HCT116 (cell line): ENCODE results near the gene ZNF577. TPM values are rescaled to one million over a fixed set of nuclear protein-coding genes. Genes with fewer than 3 reads are reported as not detected.

Experiments used
- EGR1 ChIP-seq: IDR thresholded peaks from 2 replicates; pipeline ENCODE4 v1.6.1; 2012; ENCODE audit warnings: low read depth
- ELF1 ChIP-seq: IDR thresholded peaks from 2 replicates; pipeline ENCODE4 v1.6.1; 2012; ENCODE audit warnings: low read depth, borderline replicate concordance
- EZH2 ChIP-seq: fragments of 200-600 bp; sonication (generic); IDR thresholded peaks from 2 replicates; pipeline ENCODE4 v1.6.1; 2017; ENCODE audit warnings: antibody characterized with exemption, mixed run types
- POLR2A ChIP-seq: IDR thresholded peaks from 2 replicates; pipeline ENCODE4 v1.7.0; 2011; ENCODE audit warnings: borderline replicate concordance; ENCODE audit not compliant: insufficient read depth, insufficient read length; ENCODE audit errors: extremely low read depth
- RAD21 ChIP-seq: IDR thresholded peaks from 2 replicates; pipeline ENCODE4 v1.6.1; 2012; ENCODE audit warnings: low read depth, mild to moderate bottlenecking
- REST ChIP-seq: IDR thresholded peaks from 2 replicates; pipeline ENCODE4 v1.6.1; 2012; ENCODE audit warnings: low read depth
- SIN3A ChIP-seq: IDR thresholded peaks from 2 replicates; pipeline ENCODE4 v1.6.1; 2012; ENCODE audit warnings: low read depth
- TCF7L2 ChIP-seq: IDR thresholded peaks from 2 replicates; pipeline ENCODE4 v1.7.0; 2011; ENCODE audit warnings: borderline replicate concordance, inconsistent platforms; ENCODE audit not compliant: insufficient read depth, insufficient read length; ENCODE audit errors: extremely low read depth
- YY1 ChIP-seq: IDR thresholded peaks from 2 replicates; pipeline ENCODE4 v1.6.1; 2011; ENCODE audit warnings: low read length, low read depth, moderate library complexity, mild to moderate bottlenecking; ENCODE audit not compliant: insufficient replicate concordance; ENCODE audit errors: extremely low read depth
- total RNA-seq: library from RNA; stranded (reverse); gene quantifications from one replicate; pipeline ENCODE4 v1.2.1, GENCODE V29; 2021; ENCODE audit not compliant: unreplicated experiment

ZNF577 gene
- total RNA-seq, 1 experiment from 2014 or later, result 5.8 TPM

GRCh38 chr19:51821456-51821855, 66.3 kb downstream of the ZNF577 start (continued):
- TF ChIP-seq REST (no peak), EZH2 (no peak), POLR2A (no peak), EGR1 (no peak), YY1 (no peak), RAD21 (no peak), TCF7L2 (no peak), ELF1 (no peak), SIN3A (no peak)

Other genes starting within 250 kb of the ZNF577 start
- not detected for gene SIGLEC14, start 241.1 kb downstream of the ZNF577 start, total RNA-seq
- gene SPACA6, start 194.6 kb downstream of the ZNF577 start, total RNA-seq, result 13.9 TPM
- gene HAS1, start 164.0 kb downstream of the ZNF577 start, total RNA-seq, result not detected
- not detected for gene FPR1, start 136.1 kb downstream of the ZNF577 start, total RNA-seq
- gene FPR2, start 126.8 kb downstream of the ZNF577 start, total RNA-seq, result not detected
- gene FPR3, start 92.8 kb downstream of the ZNF577 start, total RNA-seq, result not detected
- gene ZNF649, start 17.1 kb upstream of the ZNF577 start, total RNA-seq, result 7.3 TPM
- 2.2 TPM for gene ZNF613, start 39.5 kb upstream of the ZNF577 start, total RNA-seq
- 2.3 TPM for gene ZNF350, start 98.9 kb upstream of the ZNF577 start, total RNA-seq
- gene ZNF615, start 120.3 kb upstream of the ZNF577 start, total RNA-seq, result 1.6 TPM
- gene ZNF614, start 140.4 kb upstream of the ZNF577 start, total RNA-seq, result 3.6 TPM
- gene ZNF432, start 160.9 kb upstream of the ZNF577 start, total RNA-seq, result 0.64 TPM
- gene ZNF841, start 207.8 kb upstream of the ZNF577 start, total RNA-seq, result 0.10 TPM